Smooth muscle cell (in vitro differentiated cells): ENCODE results near the gene GALNT18. TPM values are rescaled to one million over a fixed set of nuclear protein-coding genes. Genes with fewer than 3 reads are reported as not detected.

ENCODE experiments used
- DNase-seq: peaks from one replicate; lab custom pipeline; 2025; ENCODE audit not compliant: unreplicated experiment; lab: John Stamatoyannopoulos, UW
- H2AFZ ChIP-seq: fragments of 200-600 bp; sonication (generic); 2 replicates; pipeline ENCODE4 v1.6.0; 2016; ENCODE audit warnings: antibody characterized with exemption, low read depth, mild to moderate bottlenecking
- H3F3A ChIP-seq: fragments of 200-600 bp; sonication (generic); 2 replicates; pipeline ENCODE4 v1.6.0; 2017; ENCODE audit warnings: antibody characterized with exemption, low read depth
- H3K27ac ChIP-seq: fragments of 200-600 bp; sonication (generic); 2 replicates; pipeline ENCODE4 v1.5.1; 2016; ENCODE audit warnings: low read depth, mild to moderate bottlenecking
- H3K27me3 ChIP-seq: fragments of 200-600 bp; sonication (generic); 2 replicates; pipeline ENCODE4 v1.6.1; 2016; ENCODE audit warnings: low read depth, mild to moderate bottlenecking
- H3K36me3 ChIP-seq: fragments of 200-600 bp; sonication (generic); 2 replicates; pipeline ENCODE4 v1.5.1; 2016; ENCODE audit warnings: low read depth
- H3K4me1 ChIP-seq: fragments of 200-600 bp; sonication (generic); 2 replicates; pipeline ENCODE4 v1.5.1; 2016; ENCODE audit warnings: low read depth
- H3K4me2 ChIP-seq: fragments of 200-600 bp; sonication (generic); 2 replicates; pipeline ENCODE4 v1.6.0; 2016; ENCODE audit warnings: mild to moderate bottlenecking
- H3K4me3 ChIP-seq: fragments of 200-600 bp; sonication (generic); 2 replicates; pipeline ENCODE4 v1.5.1; 2016; ENCODE audit warnings: mild to moderate bottlenecking
- H3K79me2 ChIP-seq: fragments of 200-600 bp; sonication (generic); 2 replicates; pipeline ENCODE4 v1.6.0; 2016; ENCODE audit warnings: low read depth, mild to moderate bottlenecking
- H3K9ac ChIP-seq: fragments of 200-600 bp; sonication (generic); 2 replicates; pipeline ENCODE4 v1.6.0; 2016; ENCODE audit warnings: low read depth
- H3K9me3 ChIP-seq: fragments of 200-600 bp; sonication (generic); replicated peaks from 2 replicates; pipeline ENCODE4 v1.5.1; 2016; ENCODE audit warnings: low read depth
- H4K20me1 ChIP-seq: fragments of 200-600 bp; sonication (generic); 2 replicates; pipeline ENCODE4 v1.6.0; 2016; ENCODE audit warnings: low read depth
- CTCF ChIP-seq: fragments of 200-600 bp; sonication (generic); IDR thresholded peaks from 2 replicates; pipeline ENCODE4 v1.5.1; 2017; ENCODE audit warnings: borderline replicate concordance, mild to moderate bottlenecking, antibody characterized with exemption; ENCODE audit not compliant: insufficient read depth, poor library complexity, severe bottlenecking
- WGBS: methylation state at CpG from one replicate; pipeline ENCODE4 v1.1.7; 2016; ENCODE audit warnings: low lambda C conversion rate; 5-methylcytosine and 5-hydroxymethylcytosine counted together
- microRNA-seq: library from miRNA; unstranded; fragments of <30 nt; microRNA quantifications from one replicate; pipeline ENCODE4, GENCODE V29; 2016; ENCODE audit warnings: borderline number of aligned reads
- polyA plus RNA-seq: library from polyadenylated mRNA; unstranded; fragments of >200 nt; fragmentation: Nextera tagmentation; extraction: Ambion mirVana; gene quantifications from 2 replicates; pipeline ENCODE4 v1.2.1, GENCODE V29; 2016
- small RNA-seq: library from RNA; depleted of rRNA; stranded (forward); fragments of <200 nt; gene quantifications from one replicate; pipeline ENCODE3, GENCODE V24; 2014
- total RNA-seq: library from RNA; depleted of rRNA; stranded (reverse); fragments of >200 nt; gene quantifications from 2 replicates; pipeline ENCODE4 v1.2.3, GENCODE V29; 2014

The GALNT18 gene
- total and polyA plus RNA-seq, 2 experiments from 2014 or later: 11.5 to 16.3 TPM

GRCh38 chr11:11227296-11228085 lies 394.3 kb downstream of the GALNT18 start:
- no peaks in the 10 kb centered on the region for H3K9me3 ChIP-seq
- DNase-seq: no peak
- no peak overlapping the region for H3K4me2 ChIP-seq
- no peak overlapping the region for H3K27ac ChIP-seq
- H3K36me3 ChIP-seq: no peaks in the 10 kb centered on the region
- no peaks in the 10 kb centered on the region for H3K79me2 ChIP-seq
- no peaks in the 10 kb centered on the region for H3K27me3 ChIP-seq
- no peaks in the 10 kb centered on the region for H4K20me1 ChIP-seq
- no peak overlapping the region for H2AFZ ChIP-seq
- no peak overlapping the region for H3K9ac ChIP-seq
- no peak for TF ChIP-seq CTCF
- 90% methylated on average over 8 of the region's 8 CpGs for WGBS
- no peak overlapping the region for H3K4me3 ChIP-seq
- H3F3A ChIP-seq: no peaks in the 10 kb centered on the region
- no peaks in the 10 kb centered on the region for H3K4me1 ChIP-seq

Small RNA genes within 50 kb of the gene (microRNA-seq; reads per million reads assigned to microRNA genes)
- not detected for gene MIR4299

Small RNA genes within 50 kb of the gene (small RNA-seq; reads per million reads assigned to genes)
- not detected for gene MIR4299

Other genes with a start within 250 kb of the GALNT18 start
- gene USP47, start 220.0 kb upstream of the GALNT18 start, total RNA-seq: 75.3 and 93.5 TPM in 2 replicates
- 38.0 and 49.7 TPM in 2 replicates for gene USP47, start 220.0 kb upstream of the GALNT18 start, polyA plus RNA-seq